Peyer's patch (tissue), 4 donors: ENCODE measurements around the gene TUBA1B.

Source experiments
- CTCF ChIP-seq, 6 experiments: fragments of 450-650 bp in 4 of 6; fragments of 200-600 bp in 2 of 6; sonication (generic) in 1 of 6; IDR thresholded peaks; one replicate each; pipeline ENCODE4 v1.5.1; 2017 to 2019; ENCODE audit warnings: antibody characterized with exemption in 6 of 6, mild to moderate bottlenecking in 3 of 6, moderate library complexity in 1 of 6
- POLR2A ChIP-seq, 2 donors: fragments of 450-650 bp; IDR thresholded peaks; one replicate each; pipeline ENCODE4 v1.5.1; 2017; ENCODE audit warnings: antibody characterized with exemption in 2 of 2, mild to moderate bottlenecking in 2 of 2, moderate library complexity in 2 of 2

GRCh38 chr12:49133014-49133413, 1.8 kb upstream of the TUBA1B start:
- TF ChIP-seq CTCF (IDR thresholded peaks at IDR 0.05) (no peak), POLR2A (IDR thresholded peaks at IDR 0.05) (no peak)
